GM21529 (cell line): Measurements from ENCODE around the gene GPR173.

Experiments
- ATAC-seq: cut with Tn5 transposase; IDR thresholded peaks from one replicate; pipeline ENCODE4 v1.9.1; 2021; ENCODE audit not compliant: unreplicated experiment

Gene GPR173, protein sequence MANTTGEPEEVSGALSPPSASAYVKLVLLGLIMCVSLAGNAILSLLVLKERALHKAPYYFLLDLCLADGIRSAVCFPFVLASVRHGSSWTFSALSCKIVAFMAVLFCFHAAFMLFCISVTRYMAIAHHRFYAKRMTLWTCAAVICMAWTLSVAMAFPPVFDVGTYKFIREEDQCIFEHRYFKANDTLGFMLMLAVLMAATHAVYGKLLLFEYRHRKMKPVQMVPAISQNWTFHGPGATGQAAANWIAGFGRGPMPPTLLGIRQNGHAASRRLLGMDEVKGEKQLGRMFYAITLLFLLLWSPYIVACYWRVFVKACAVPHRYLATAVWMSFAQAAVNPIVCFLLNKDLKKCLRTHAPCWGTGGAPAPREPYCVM

DNA sequence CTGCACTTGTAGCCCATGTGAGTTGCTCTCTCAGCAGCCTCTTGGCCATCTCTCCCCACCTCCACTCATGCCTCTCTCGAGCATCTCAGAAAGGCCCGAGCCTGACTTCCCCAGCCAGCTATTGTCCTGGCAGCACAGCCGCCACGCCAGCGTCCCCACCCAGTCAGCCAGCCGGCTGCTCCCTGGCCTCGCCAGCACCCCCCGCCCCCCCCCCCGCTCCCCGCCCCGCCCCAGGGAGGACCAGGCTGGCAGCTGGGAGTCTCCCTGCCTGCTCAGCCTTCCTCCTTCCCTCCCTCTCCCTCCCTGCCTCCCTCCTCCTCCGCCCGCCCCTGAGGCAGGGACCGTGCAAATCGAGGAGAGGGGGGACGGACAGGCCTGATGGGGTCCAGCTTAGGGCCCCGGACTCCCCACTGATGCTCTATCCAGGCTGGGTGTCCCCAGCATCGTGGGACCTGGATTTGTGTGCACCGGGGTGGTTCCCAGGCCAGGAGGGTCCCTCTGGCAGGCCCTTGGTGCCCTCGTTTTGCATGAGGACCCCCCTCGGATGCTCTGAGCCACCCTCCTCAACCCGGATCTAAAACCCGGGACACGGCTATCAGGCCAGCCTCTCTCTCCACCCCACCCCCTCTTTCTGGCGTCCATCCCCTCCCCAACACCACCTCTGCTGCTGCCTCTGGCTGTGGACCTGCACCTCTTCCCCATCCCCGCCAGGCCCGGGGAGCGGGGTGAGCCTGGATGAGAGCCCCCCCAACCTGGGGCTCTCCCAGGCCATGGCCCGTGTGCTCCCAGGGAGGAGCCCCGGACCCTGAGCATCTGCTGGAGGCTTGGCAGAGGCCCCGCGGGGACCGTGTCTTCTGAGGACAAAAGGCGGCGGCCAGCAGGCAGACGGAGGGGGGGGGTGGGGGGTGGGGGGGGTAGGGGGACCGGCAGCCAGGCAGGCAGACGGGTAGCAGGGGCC lies at the start of gene GPR173:
TSS of gene GPR173 (plus strand) at position 621 of the 958 bp plus-strand sequence. CDS start 27,833 bp downstream, outside the sequence.
- ATAC-seq: no peak

DNA sequence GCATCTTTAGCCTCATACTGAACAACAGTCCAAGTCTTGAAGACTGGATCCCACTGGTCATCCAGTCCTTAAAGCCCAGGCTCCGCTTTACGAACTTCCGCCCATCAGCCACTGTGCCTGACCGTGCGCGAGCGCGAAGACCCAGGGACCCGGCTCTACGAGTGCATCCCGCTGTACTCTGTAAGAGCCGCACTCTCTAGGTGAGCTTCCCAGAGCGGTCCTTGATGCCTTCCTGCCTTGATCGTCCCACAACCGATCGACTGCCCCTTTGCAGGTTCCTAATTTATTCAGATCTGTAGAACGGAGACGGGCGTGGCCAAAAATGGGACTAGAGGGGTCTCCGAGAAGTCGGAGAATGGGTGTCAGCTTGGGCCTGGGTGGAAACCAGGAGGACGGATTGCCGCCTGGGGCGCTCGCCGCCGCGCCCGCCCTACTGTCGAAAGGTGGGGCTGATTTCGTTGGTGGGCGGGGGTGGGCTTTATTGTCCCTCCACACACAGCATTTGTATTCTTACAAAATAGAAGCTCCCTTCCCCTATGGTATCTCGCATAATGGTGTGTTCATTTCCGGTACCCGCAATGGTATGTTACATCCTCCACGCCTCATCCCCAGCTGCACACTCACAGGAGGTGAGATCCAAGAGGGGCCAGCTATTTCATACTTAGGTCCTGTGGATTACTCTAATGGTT lies 48.0 kb upstream of the GPR173 start:
- ATAC-seq: no peak

- no peak for ATAC-seq
These were observed 46.6 kb upstream of the GPR173 start for GRCh38 chrX:53001958-53002357.

GRCh38 chrX:53003111-53003510 lies 45.5 kb upstream of the GPR173 start:
- ATAC-seq: no peak

DNA sequence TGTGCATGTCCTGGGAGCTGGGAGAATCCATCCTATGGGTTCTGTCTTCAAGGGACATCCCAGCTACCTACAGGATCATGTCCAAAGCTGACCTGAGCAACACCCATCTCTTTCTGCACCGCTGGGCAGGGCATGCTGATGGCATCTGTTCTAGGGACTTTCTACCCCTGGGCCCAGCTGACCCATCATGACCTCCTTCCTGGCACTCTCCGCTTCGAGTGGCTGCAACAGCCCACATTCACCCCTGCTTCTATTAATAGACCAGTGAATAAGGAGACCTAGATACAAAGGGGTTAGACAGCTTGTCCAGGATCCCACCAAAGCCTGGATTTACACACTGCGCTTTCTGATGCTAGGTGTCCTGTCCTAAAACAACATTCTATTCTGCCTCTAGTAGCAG lies 44.6 kb upstream of the GPR173 start:
- ATAC-seq: no peak

DNA sequence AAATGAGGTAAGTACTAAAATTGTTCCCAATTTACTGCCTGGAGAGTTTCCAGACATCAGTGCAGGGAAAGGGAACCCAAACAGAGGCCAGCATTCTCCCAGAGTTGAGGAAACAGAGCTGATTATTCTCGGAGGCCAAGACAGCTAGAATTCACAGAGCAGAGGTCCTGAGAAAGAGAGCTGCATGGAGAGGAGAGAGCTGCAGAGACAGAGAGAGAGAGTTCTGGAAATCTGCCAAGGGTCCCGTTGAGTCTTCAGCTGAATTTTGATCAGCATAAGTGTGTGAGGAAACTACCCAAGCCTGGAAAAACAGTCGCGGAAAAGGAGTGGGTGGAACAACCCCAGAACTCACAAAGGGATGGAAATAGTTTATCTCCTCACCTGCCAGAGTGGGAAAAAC lies 43.8 kb upstream of the GPR173 start:
- no peak for ATAC-seq

DNA sequence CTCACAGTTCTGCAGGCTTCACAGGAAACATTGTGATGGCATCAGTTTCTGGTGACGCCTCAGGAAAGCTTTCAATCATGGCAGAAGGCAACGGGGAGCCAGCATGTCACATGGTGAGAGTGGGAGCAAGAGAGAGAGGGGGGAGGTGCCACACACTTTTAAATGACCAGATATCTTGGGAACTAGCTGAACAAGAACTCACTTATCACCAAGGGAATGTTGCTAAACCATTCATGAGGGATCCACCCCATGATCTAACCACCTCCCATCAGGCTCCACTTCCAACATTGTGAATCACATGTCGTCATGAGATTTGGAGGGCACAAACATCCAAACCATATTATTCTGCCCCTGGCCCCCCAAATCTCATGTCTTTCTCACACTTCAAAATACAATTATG lies 43.3 kb upstream of the GPR173 start:
- ATAC-seq: no peak

GRCh38 chrX:53009032-53009431 lies 39.6 kb upstream of the GPR173 start:
- ATAC-seq: no peak

DNA sequence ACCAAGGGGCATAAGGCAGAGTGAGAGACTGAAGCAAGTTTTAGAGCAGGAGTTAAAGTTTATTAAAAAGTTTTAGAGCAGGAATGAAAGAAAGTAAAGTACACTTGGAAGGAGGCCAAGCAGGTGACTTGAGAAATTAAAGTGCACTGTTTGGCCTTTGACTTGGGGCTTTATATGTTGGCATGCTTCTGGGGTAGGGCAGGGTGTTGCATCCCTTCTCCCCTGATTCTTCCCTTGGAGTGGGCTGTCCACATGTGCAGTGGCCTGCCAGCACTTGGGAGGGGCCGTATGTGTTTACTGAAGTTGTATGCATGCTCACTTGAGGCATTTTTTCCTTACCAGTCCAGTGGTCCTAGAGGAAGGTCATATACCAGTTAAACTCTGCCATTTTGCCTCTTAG lies 35.3 kb upstream of the GPR173 start:
- no peak for ATAC-seq

DNA sequence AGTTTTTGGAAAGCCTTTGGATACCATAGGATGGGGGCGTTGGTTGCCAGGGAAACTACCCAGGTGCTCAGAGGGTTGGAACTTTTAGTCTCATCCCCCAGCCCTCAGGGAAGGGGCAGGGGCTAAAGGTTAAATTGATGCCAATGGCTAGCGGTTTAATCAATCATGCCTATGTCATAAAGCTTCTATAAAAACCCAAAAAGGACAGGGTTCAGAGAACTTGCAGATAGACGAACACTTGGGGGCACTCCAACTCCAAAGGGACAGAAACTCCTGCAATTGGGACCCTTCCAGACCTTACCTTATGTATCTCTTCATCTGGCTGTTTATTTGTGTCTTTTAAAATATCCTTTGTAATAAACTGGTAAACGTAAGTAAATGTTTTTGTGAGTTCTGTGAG lies 30.0 kb upstream of the GPR173 start:
- no peak for ATAC-seq

- no peak for ATAC-seq
These were observed 26.2 kb upstream of the GPR173 start for GRCh38 chrX:53022381-53022780.

GRCh38 chrX:53028678-53029077 lies 19.9 kb upstream of the GPR173 start:
- ATAC-seq: no peak

DNA sequence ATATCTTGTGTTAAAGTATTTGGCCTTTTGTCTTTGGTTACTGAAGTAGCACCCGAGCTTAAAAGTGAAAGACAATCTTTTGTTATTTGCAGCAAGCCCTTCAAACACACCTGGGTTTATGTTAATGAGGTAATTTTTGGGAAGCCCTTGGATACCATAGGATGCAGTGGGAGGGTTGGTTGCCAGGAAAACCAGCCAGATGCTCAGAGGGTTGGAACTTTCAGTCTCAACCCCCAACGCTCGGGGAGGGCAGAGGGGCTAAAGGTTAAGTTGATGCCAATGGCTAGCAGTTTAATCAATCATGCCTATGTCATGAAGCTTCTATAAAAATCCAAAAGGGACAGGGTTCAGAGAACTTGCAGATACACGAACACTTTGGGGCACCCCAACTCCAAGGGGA lies 17.2 kb upstream of the GPR173 start:
- ATAC-seq: no peak

- no peak for ATAC-seq
These were observed 12.4 kb upstream of the GPR173 start for GRCh38 chrX:53036149-53036548.

DNA sequence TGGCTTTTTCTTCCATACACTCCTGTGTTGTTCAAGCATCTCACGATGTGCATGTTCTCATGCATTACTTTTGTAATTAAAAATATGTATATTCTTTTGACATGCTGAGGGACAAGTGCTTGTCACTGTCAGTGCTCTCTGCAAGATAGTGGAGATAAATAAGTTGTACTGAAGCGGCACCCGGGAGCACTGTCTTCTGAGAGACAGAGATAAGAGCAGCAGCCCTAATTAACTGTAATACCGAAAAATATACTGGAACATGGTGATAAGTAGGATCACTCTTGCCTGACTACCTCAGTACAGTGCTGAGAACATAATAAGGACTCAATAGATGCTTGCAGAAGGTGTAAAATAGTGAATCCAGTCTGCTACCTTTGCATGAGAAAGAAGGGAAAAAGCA lies 9.4 kb upstream of the GPR173 start:
- ATAC-seq: no peak

DNA sequence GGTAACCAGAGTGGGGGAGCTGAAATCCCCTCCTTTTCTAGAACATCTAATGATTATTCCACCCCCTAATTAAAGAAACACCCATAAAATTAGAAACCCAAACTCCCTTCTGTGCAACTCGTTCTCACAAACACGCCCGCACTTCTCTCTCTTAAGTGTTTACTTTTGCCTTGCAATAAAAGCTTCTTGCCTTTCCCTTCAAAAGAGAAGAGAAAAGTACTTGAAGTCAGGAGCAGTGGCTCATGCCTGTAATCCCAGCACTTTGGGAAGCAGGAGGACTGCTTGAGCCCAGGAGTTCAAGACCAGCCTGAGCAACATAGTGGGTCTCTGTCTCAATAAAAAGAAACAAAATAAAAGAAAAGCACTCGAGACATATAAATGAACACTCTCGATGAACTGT lies 3.6 kb upstream of the GPR173 start:
- ATAC-seq: no peak

- ATAC-seq: no peak
These were observed 1.4 kb upstream of the GPR173 start for GRCh38 chrX:53047228-53047627.

GRCh38 chrX:53049127-53049517 lies 533 bp downstream of the GPR173 start:
- ATAC-seq: no peak

- no peak for ATAC-seq
These were observed 2.3 kb downstream of the GPR173 start for GRCh38 chrX:53050841-53051240.

DNA sequence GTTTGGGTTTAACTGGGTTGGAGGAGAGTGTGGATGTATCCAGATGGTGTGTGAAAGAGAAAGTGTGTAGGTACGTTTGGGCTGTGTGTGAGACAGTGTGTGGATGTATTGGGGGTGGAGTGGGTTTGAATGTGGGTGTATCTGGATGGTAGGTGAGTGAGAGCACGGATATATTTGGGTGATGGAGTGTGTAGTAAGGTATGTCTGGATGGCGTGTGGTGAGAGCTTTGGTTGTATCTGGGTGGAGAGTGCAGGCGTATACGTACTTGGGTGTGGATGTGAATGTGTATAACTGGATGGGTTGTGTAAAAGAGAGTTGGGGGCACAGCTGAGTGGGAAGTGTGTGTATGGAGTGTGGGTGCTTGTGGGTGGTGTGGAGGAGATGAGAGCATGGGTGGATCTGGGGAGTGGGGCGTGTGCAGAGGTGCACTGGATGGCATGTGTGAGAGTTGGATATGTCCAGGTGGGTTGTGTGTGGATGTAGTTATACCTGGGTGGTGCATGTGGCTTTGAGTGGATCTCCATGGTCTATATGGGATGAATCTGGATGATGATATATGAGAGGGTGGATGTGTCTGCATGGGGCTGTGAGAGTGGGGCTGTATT lies 6.8 kb downstream of the GPR173 start:
- ATAC-seq: no peak

DNA sequence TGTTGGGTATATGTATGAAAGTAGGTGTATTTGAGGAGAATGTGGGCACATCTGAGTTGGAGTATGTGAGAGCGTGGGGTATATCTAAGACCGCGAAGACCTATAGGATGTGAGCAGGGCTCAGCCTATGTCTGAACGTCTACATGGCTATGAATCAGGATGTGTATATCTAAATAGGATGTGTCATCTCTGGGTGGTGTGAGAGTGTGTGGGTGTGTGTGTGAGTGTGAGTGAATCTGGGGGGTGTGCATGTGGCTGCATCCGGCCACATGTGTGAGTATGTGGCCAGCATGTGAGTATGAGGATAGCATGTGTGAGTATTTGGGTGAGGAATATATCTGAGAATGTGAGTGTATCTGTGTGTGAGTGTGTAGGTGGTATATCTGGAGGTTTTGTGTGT lies 7.7 kb downstream of the GPR173 start:
- ATAC-seq: no peak
